ENCODE data around the gene NMT2. TPM values are rescaled to one million over a fixed set of nuclear protein-coding genes. Genes with fewer than 3 reads are reported as not detected.

Gene NMT2
- total RNA-seq, 1 experiment from 2014 or later = 15.7 TPM

DNA sequence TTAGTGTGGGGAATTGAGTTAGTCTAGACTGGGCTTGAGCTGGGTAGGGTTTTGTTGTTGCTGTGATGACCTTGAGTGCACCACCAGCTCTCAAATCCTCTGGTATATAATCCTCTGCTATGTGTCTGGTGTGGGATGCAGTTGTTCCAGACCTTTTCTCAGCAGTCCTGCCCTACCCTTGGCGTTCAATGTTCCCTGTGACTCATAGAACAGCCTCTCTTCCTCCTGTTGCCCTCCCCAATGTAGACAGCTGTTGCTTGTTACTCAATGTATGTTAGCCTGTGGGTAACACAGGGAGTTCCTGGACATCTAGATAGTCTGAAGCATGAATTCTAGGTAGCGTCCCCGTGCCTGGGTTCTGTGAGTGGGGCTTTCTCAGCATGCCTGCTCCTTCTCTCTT lies 99.7 kb downstream of the NMT2 start:
- H3K27ac ChIP-seq (ENCODE audit: low read depth, low read length, poor library complexity, severe bottlenecking) = no peak overlapping the region
- CTCF ChIA-PET = no interaction called here
- H3K36me3 ChIP-seq (ENCODE audit: insufficient read depth, low read length, poor library complexity, severe bottlenecking) = no peaks in the 10 kb centered on the region
- no peak overlapping the region for H3K4me3 ChIP-seq (ENCODE audit: low read depth, low read length, poor library complexity, severe bottlenecking)
- intact Hi-C loops (cut with micrococcal nuclease; ENCODE audit: unreplicated experiment) = no loop called here
- POLR2A ChIA-PET (ENCODE audit: low non-redundant PET) = no interaction called here
- TF ChIP-seq, protein P1, sequence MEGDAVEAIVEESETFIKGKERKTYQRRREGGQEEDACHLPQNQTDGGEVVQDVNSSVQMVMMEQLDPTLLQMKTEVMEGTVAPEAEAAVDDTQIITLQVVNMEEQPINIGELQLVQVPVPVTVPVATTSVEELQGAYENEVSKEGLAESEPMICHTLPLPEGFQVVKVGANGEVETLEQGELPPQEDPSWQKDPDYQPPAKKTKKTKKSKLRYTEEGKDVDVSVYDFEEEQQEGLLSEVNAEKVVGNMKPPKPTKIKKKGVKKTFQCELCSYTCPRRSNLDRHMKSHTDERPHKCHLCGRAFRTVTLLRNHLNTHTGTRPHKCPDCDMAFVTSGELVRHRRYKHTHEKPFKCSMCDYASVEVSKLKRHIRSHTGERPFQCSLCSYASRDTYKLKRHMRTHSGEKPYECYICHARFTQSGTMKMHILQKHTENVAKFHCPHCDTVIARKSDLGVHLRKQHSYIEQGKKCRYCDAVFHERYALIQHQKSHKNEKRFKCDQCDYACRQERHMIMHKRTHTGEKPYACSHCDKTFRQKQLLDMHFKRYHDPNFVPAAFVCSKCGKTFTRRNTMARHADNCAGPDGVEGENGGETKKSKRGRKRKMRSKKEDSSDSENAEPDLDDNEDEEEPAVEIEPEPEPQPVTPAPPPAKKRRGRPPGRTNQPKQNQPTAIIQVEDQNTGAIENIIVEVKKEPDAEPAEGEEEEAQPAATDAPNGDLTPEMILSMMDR (conservative IDR thresholded peaks at IDR 0.05; ENCODE audit: low read depth, low read length) = no peak
- no peak for TF ChIP-seq EZH2 (IDR thresholded peaks at IDR 0.05; ENCODE audit: borderline replicate concordance, low read depth, low read length, poor library complexity, severe bottlenecking)
- no peaks in the 10 kb centered on the region for H3K4me1 ChIP-seq (ENCODE audit: insufficient read depth, low read length, poor library complexity, severe bottlenecking)
- no peak for DNase-seq (ENCODE audit: low spot score)
- H3K9me3 ChIP-seq (ENCODE audit: low read depth, low read length, poor library complexity, severe bottlenecking) = peaks cover 5% of the 10 kb centered on the region
- no peaks in the 10 kb centered on the region for H3K27me3 ChIP-seq (replicated peaks; ENCODE audit: insufficient read depth, low read depth, low read length, poor library complexity)
- no TSS peak for BruUV-seq (replicated peaks)

DNA sequence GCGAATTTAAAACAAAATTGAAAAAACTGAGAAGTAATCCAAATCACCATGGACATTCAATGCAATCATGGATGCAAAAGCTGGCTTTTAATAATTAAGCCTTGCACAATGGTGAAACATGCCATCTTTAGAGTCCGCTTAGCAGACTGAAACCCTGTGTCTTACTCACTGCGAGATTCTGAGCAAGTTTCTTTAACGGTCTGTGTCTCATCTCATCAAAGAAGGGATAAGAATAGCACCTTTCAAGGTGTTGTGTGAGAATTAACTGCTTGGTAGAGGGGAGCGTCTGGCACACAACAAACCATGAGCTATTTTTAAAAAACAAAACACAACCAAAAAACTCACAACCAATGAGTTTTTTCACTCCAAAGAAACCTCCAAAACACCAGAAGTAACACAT lies 101.3 kb downstream of the NMT2 start:
- POLR2A ChIA-PET (ENCODE audit: low non-redundant PET) = no interaction called here
- H3K9me3 ChIP-seq (ENCODE audit: low read depth, low read length, poor library complexity, severe bottlenecking) = peaks cover under 1% of the 10 kb centered on the region
- intact Hi-C loops (cut with micrococcal nuclease; ENCODE audit: unreplicated experiment) = no loop called here
- no peaks in the 10 kb centered on the region for H3K27me3 ChIP-seq (replicated peaks; ENCODE audit: insufficient read depth, low read depth, low read length, poor library complexity)
- CTCF ChIA-PET = no interaction called here
- H3K4me1 ChIP-seq (ENCODE audit: insufficient read depth, low read length, poor library complexity, severe bottlenecking) = no peaks in the 10 kb centered on the region
- no peak overlapping the region for H3K4me3 ChIP-seq (ENCODE audit: low read depth, low read length, poor library complexity, severe bottlenecking)
- H3K36me3 ChIP-seq (ENCODE audit: insufficient read depth, low read length, poor library complexity, severe bottlenecking) = no peaks in the 10 kb centered on the region
- TF ChIP-seq, protein P1 (conservative IDR thresholded peaks at IDR 0.05; ENCODE audit: low read depth, low read length) = no peak
- TF ChIP-seq EZH2 (IDR thresholded peaks at IDR 0.05; ENCODE audit: borderline replicate concordance, low read depth, low read length, poor library complexity, severe bottlenecking) = no peak
- no peak for DNase-seq (ENCODE audit: low spot score)
- BruUV-seq (replicated peaks) = no TSS peak
- H3K27ac ChIP-seq (ENCODE audit: low read depth, low read length, poor library complexity, severe bottlenecking) = no peak overlapping the region

GRCh38 chr10:15060638-15061037 lies 107.9 kb downstream of the NMT2 start:
- Histone ChIP-seq H3K9me3 (ENCODE audit: low read depth, low read length, poor library complexity, severe bottlenecking) (no peaks in the 10 kb centered on the region), H3K4me1 (ENCODE audit: insufficient read depth, low read length, poor library complexity, severe bottlenecking) (no peaks in the 10 kb centered on the region), H3K4me3 (ENCODE audit: low read depth, low read length, poor library complexity, severe bottlenecking) (no peak overlapping the region), H3K27me3 (replicated peaks; ENCODE audit: insufficient read depth, low read depth, low read length, poor library complexity) (peaks cover 10% of the 10 kb centered on the region), H3K36me3 (ENCODE audit: insufficient read depth, low read length, poor library complexity, severe bottlenecking) (no peaks in the 10 kb centered on the region), H3K27ac (ENCODE audit: low read depth, low read length, poor library complexity, severe bottlenecking) (no peak overlapping the region)
- TF ChIP-seq, protein P1 (conservative IDR thresholded peaks at IDR 0.05; ENCODE audit: low read depth, low read length) = no peak
- no peak for TF ChIP-seq EZH2 (IDR thresholded peaks at IDR 0.05; ENCODE audit: borderline replicate concordance, low read depth, low read length, poor library complexity, severe bottlenecking)
- no TSS peak for BruUV-seq (replicated peaks)
- POLR2A ChIA-PET (ENCODE audit: low non-redundant PET) = no interaction called here
- intact Hi-C loops (cut with micrococcal nuclease; ENCODE audit: unreplicated experiment) = no loop called here
- no peak for DNase-seq (ENCODE audit: low spot score)
- CTCF ChIA-PET = no interaction called here
